Hepatocyte (in vitro differentiated cells): Measurements from ENCODE around the gene PITX3. TPM values are rescaled to one million over a fixed set of nuclear protein-coding genes. Genes with fewer than 3 reads are reported as not detected.

ENCODE experiments used
- DNase-seq: peaks from one replicate; pipeline ENCODE4 v3.0.0-alpha.2; 2016; ENCODE audit warnings: low spot score
- H2AFZ ChIP-seq: fragments of 200-600 bp; sonication (generic); 2 replicates; pipeline ENCODE4 v1.6.0; 2016; ENCODE audit warnings: antibody characterized with exemption, mild to moderate bottlenecking
- H3K27ac ChIP-seq: fragments of 200-600 bp; sonication (generic); 2 replicates; pipeline ENCODE4 v1.5.1; 2016; ENCODE audit warnings: mild to moderate bottlenecking
- H3K27me3 ChIP-seq: fragments of 200-600 bp; sonication (generic); 2 replicates; pipeline ENCODE4 v1.6.1; 2016
- H3K36me3 ChIP-seq: fragments of 200-600 bp; sonication (generic); replicated peaks from 2 replicates; pipeline ENCODE4 v1.5.1; 2016; ENCODE audit warnings: low read depth; ENCODE audit not compliant: insufficient read depth
- H3K4me1 ChIP-seq: fragments of 200-600 bp; sonication (generic); 2 replicates; pipeline ENCODE4 v1.5.1; 2016; ENCODE audit warnings: mild to moderate bottlenecking, moderate library complexity; ENCODE audit not compliant: insufficient read depth
- H3K4me2 ChIP-seq: fragments of 200-600 bp; sonication (generic); 2 replicates; pipeline ENCODE4 v1.6.0; 2016
- H3K4me3 ChIP-seq: fragments of 200-600 bp; sonication (generic); 2 replicates; pipeline ENCODE4 v1.5.1; 2016; ENCODE audit warnings: mild to moderate bottlenecking
- H3K79me2 ChIP-seq: fragments of 200-600 bp; sonication (generic); 2 replicates; pipeline ENCODE4 v1.6.0; 2017; ENCODE audit warnings: mild to moderate bottlenecking
- H3K9me2 ChIP-seq: fragments of 200-600 bp; sonication (generic); replicated peaks from 2 replicates; pipeline ENCODE4 v1.6.0; 2017; ENCODE audit warnings: mild to moderate bottlenecking; ENCODE audit not compliant: insufficient read depth
- H3K9me3 ChIP-seq: fragments of 200-600 bp; sonication (generic); 2 replicates; pipeline ENCODE4 v1.5.1; 2016; ENCODE audit warnings: low read depth, mild to moderate bottlenecking
- H4K20me1 ChIP-seq: fragments of 200-600 bp; sonication (generic); 2 replicates; pipeline ENCODE4 v1.6.0; 2016; ENCODE audit warnings: mild to moderate bottlenecking; ENCODE audit not compliant: insufficient read depth, poor library complexity, severe bottlenecking
- EZH2 ChIP-seq: fragments of 200-600 bp; sonication (generic); IDR thresholded peaks from 2 replicates; pipeline ENCODE4 v1.6.1; 2016; ENCODE audit warnings: antibody characterized with exemption, mild to moderate bottlenecking, borderline replicate concordance
- EZH2phosphoT487 ChIP-seq: fragments of 200-600 bp; sonication (generic); IDR thresholded peaks from one replicate; pipeline ENCODE4 v1.6.1; 2018; ENCODE audit warnings: antibody characterized with exemption, mild to moderate bottlenecking, low read depth, moderate library complexity; ENCODE audit not compliant: unreplicated experiment, severe bottlenecking
- WGBS: methylation state at CpG from one replicate; pipeline ENCODE4 v1.1.6; 2016; ENCODE audit warnings: low lambda C conversion rate; ENCODE audit errors: missing lambda C conversion rate; 5-methylcytosine and 5-hydroxymethylcytosine counted together
- polyA plus RNA-seq: library from polyadenylated mRNA; unstranded; fragments of >200 nt; fragmentation: Nextera tagmentation; extraction: Ambion mirVana; gene quantifications from 2 replicates; pipeline ENCODE4 v1.2.1, GENCODE V29; 2016
- total RNA-seq: library from RNA; depleted of rRNA; stranded (reverse); fragments of >200 nt; gene quantifications from 2 replicates; pipeline ENCODE4 v1.2.3, GENCODE V29; 2014
- TF ChIP-seq, protein P1 (sequence below): fragments of 200-600 bp; sonication (generic); IDR thresholded peaks from 2 replicates; pipeline ENCODE4 v1.5.1; 2016; ENCODE audit warnings: antibody characterized with exemption, mild to moderate bottlenecking; ENCODE audit not compliant: poor library complexity

Gene PITX3
- total and polyA plus RNA-seq, 2 experiments from 2014 or later, result 0.52 TPM; not detected in 1

- Histone ChIP-seq H3K27me3 (no peaks in the 10 kb centered on the region), H3K9me3 (no peaks in the 10 kb centered on the region), H3K4me2 (no peak overlapping the region), H4K20me1 (no peaks in the 10 kb centered on the region), H3K36me3 (no peaks in the 10 kb centered on the region), H2AFZ (no peak overlapping the region), H3K79me2 (no peaks in the 10 kb centered on the region), H3K4me1 (no peaks in the 10 kb centered on the region), H3K9me2 (no peaks in the 10 kb centered on the region), H3K4me3 (no peak overlapping the region), H3K27ac (no peak overlapping the region)
- no peak for DNase-seq
- no peak for TF ChIP-seq EZH2phosphoT487
- WGBS, result 94% methylated on average over 32 of the region's 34 CpGs
Observed at GRCh38 chr10:102200751-102201640, 40.3 kb downstream of the PITX3 start.

GRCh38 chr10:102198027-102198426 is 43.3 kb downstream of the PITX3 start:
- Histone ChIP-seq H4K20me1 (no peaks in the 10 kb centered on the region), H3K9me2 (no peaks in the 10 kb centered on the region), H3K27ac (no peak overlapping the region), H3K27me3 (no peaks in the 10 kb centered on the region), H3K36me3 (no peaks in the 10 kb centered on the region), H3K4me3 (no peak overlapping the region), H3K4me1 (no peaks in the 10 kb centered on the region), H3K4me2 (no peak overlapping the region), H2AFZ (no peak overlapping the region), H3K79me2 (no peaks in the 10 kb centered on the region), H3K9me3 (no peaks in the 10 kb centered on the region)
- 78% methylated on average over 2 of the region's 2 CpGs for WGBS
- TF ChIP-seq, protein P1, sequence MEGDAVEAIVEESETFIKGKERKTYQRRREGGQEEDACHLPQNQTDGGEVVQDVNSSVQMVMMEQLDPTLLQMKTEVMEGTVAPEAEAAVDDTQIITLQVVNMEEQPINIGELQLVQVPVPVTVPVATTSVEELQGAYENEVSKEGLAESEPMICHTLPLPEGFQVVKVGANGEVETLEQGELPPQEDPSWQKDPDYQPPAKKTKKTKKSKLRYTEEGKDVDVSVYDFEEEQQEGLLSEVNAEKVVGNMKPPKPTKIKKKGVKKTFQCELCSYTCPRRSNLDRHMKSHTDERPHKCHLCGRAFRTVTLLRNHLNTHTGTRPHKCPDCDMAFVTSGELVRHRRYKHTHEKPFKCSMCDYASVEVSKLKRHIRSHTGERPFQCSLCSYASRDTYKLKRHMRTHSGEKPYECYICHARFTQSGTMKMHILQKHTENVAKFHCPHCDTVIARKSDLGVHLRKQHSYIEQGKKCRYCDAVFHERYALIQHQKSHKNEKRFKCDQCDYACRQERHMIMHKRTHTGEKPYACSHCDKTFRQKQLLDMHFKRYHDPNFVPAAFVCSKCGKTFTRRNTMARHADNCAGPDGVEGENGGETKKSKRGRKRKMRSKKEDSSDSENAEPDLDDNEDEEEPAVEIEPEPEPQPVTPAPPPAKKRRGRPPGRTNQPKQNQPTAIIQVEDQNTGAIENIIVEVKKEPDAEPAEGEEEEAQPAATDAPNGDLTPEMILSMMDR, result no peak
- TF ChIP-seq EZH2, result no peak
- TF ChIP-seq EZH2phosphoT487, result no peak
- no peak for DNase-seq

GRCh38 chr10:102196893-102197292 is 44.4 kb downstream of the PITX3 start:
- Histone ChIP-seq H3K79me2 (no peaks in the 10 kb centered on the region), H2AFZ (no peak overlapping the region), H3K27me3 (no peaks in the 10 kb centered on the region), H3K27ac (no peak overlapping the region), H3K36me3 (no peaks in the 10 kb centered on the region), H3K4me1 (no peaks in the 10 kb centered on the region), H3K4me3 (no peak overlapping the region), H4K20me1 (no peaks in the 10 kb centered on the region), H3K9me3 (no peaks in the 10 kb centered on the region), H3K4me2 (no peak overlapping the region), H3K9me2 (no peaks in the 10 kb centered on the region)
- DNase-seq, result no peak
- TF ChIP-seq, protein P1, result no peak
- TF ChIP-seq EZH2phosphoT487 (no peak), EZH2 (no peak)
- WGBS, result 77% methylated on average over 2 of the region's 2 CpGs

DNA sequence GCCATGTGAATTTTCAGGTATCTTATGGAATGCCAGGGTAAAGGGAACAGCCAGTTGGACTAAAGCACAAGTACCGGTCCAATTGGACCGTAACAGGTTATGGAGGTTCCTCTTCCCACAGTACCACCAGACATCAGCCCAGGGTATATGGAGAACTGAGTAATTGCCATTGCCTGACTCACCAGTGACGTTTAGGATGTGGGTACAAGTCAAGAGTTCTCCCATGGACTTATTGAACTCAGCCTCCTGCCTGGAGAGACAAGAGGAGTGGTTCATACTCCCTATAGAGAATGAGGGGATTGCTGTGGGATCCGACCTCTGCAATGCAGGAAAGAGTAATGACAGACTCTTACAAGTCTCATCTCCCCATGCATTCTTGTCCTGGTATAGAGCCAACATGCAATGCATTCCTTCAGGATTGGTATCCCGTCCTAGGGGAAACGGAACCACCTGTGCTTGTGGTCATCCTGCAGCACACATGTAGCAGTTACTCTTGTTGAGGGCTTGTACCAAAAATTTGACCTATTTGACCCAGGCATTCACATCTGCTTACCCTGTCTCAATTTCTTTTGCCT is 45.9 kb downstream of the PITX3 start:
- no peaks in the 10 kb centered on the region for H3K36me3 ChIP-seq
- no peak overlapping the region for H3K4me3 ChIP-seq
- H4K20me1 ChIP-seq, result no peaks in the 10 kb centered on the region
- H3K9me3 ChIP-seq, result no peaks in the 10 kb centered on the region
- H3K4me1 ChIP-seq, result no peaks in the 10 kb centered on the region
- H3K4me2 ChIP-seq, result no peak overlapping the region
- no peak overlapping the region for H2AFZ ChIP-seq
- 84% methylated on average over 6 of the region's 6 CpGs for WGBS
- H3K27ac ChIP-seq, result no peak overlapping the region
- H3K27me3 ChIP-seq, result no peaks in the 10 kb centered on the region
- TF ChIP-seq, protein P1, result no peak
- TF ChIP-seq EZH2phosphoT487 (no peak), EZH2 (no peak)
- no peak for DNase-seq
- no peaks in the 10 kb centered on the region for H3K79me2 ChIP-seq
- no peaks in the 10 kb centered on the region for H3K9me2 ChIP-seq
